KBM-7 (cell line): ENCODE measurements around the gene LMO3.
A peak's percentile ranks its signal among the peaks of the same experiment; 100 is the strongest.

ENCODE experiments used
- DNase-seq: peaks from one replicate; pipeline ENCODE4 v3.0.0-alpha.2; 2015
- in situ Hi-C: fragments of 300-500 bp; cut with MboI; formaldehyde crosslinking; loops from 2 replicates; pipeline ENCODE4 v1.14.3; 2020; ENCODE audit warnings: low sequenced_read_pairs, low pct_unique_long_range_greater_than_20kb, mixed read lengths

The LMO3 gene

GRCh38 chr12:16606117-16606200 lies at the start of gene LMO3:
LMO3 (minus strand) TSS chr12:16606162; CDS start chr12:16600860, 5,302 bp downstream.
- no peak for DNase-seq
- in situ Hi-C loops: no loop called here

DNA sequence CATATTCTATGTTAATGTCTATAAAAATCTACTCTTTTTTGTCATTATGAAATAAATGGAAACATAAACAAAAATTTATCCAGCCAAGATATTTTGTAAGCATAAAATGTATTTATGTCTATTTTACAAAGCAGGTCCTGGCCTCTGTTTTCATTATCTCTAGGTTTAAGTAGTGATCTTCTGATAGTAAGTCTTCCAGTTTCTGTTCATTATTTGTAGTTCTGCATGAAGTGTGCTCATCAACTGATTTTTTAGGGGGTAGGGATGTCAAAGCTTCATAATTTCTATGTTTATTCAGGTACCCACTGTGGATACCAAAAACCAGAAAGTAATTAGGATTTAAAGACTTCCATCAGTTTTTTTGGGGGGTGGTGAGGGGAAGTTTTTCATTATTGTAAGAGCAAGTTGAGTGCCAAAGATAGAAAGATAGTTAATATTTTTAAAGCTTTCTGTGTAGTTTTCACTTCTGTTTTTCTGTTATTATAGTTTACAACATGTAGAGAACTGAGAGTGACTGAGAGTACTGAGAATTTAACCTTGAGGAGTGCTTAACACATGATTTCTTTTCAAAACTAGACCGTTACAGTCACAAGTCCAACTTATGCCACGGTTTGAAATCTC lies 30.6 kb upstream of the LMO3 start:
- in situ Hi-C loops: no loop called here
- no peak for DNase-seq

DNA sequence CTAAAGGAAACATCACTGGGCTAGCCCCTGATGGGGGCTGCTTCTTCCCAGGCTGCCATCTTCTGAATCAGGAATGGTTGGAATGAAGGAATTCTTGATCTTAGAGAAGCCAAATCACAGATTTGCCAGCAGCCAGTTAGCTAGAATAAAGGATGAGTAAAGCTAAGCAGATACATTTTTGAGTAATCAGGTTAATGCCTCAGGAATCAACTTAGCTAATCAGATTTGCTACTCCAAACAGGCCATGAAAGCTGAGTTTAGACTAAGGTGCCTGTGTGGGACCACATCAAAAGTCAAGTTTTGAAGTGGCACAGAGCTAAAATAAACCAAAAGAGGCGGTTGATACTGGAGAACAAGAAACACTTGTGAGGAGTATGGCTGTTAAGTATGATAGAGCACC lies 28.8 kb upstream of the LMO3 start:
- in situ Hi-C loops: no loop called here
- no peak for DNase-seq

- in situ Hi-C loops: no loop called here
Measured at GRCh38 chr12:16626991-16627390, 21.0 kb upstream of the LMO3 start.

DNA sequence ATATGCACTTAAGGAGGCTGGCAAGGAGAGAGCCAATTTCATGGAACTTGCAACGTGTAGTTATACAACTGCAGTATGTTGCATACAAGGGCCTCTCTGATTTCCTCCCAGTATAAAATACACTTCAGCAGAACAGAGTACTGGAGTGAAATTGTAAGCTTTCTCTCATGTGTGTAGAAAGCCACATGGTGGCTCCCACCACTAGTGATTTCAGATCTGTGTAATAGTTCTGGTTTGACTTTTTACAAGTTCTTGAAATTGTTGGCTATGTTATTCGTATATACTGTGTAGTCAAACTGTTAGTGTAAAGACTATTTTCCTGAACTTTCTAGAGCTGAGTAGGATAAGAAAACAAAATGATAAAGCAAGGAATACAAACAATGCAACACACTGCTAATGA lies 16.4 kb upstream of the LMO3 start:
- in situ Hi-C loops: no loop called here
- DNase-seq: no peak

More at GRCh38 chr12:16626991-16627390, 21.0 kb upstream of the LMO3 start:
- no peak for DNase-seq

GRCh38 chr12:16619537-16619936 lies 13.6 kb upstream of the LMO3 start:
- in situ Hi-C loops: no loop called here
- no peak for DNase-seq

- DNase-seq: no peak
Measured at GRCh38 chr12:16618256-16618655, 12.3 kb upstream of the LMO3 start.

DNA sequence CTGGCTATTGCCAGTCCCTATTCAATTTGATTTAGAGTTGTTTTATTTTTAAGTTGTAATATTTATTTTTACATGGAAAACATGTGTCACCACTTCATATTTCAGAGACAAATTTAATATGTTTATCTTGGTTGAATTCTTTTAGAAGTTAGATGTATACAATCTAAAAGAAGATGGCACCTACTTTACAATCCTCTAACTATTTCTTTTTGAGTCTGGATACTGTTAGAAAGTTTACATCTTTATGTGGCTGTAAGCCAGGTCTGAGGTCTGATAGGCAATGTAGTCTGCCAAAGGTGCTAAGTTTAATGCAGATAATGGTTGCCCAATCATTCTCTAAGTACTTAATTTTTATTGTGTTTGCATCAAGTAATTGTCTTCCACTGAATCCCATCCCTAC lies 7.2 kb upstream of the LMO3 start:
- in situ Hi-C loops: no loop called here
- no peak for DNase-seq

More at GRCh38 chr12:16618256-16618655, 12.3 kb upstream of the LMO3 start:
- in situ Hi-C loops: no loop called here

GRCh38 chr12:16612647-16613046 lies 6.7 kb upstream of the LMO3 start:
- DNase-seq: no peak
- in situ Hi-C loops: no loop called here

DNA sequence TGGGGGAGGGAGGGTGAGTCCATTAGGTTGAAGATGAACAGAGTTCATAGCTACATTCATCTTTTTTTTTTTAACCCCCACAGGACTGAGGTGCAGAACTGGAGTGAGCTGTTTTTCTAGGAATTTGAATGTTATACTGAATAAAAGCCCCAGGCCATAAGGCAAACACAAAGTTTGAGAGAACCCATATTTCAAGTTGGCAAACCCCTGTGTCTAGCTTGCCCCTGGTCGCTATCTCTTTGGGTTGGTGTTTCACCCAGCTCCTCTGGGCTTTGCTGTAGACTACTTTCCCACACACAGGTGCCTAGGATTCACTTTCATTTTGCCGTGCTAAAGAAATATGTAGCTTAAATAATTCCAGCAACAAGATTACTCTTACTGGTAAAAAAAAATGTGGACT lies 5.2 kb upstream of the LMO3 start:
- DNase-seq: no peak
- in situ Hi-C loops: no loop called here

DNA sequence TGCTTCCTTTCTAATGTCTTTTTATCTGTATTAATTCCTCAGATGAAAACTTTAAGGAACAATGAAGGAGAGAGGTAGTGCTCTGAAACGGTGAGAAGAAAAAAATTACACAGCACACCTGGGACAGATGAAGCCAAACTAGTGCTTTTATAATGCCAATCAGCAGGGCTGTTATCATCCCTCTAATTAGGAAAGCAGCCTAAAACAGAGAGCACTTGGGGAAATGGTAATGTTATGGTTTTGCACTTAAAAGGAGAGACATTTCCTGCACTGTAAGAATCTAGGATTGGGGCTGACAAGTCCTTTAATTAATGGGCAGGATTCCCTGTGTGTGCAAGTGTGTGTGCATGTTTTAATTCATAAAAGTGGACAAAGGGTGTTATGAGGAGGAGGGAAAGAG lies 4.8 kb upstream of the LMO3 start:
- no peak for DNase-seq
- in situ Hi-C loops: no loop called here

GRCh38 chr12:16610001-16610585 lies 4.1 kb upstream of the LMO3 start:
- DNase-seq: no peak
- in situ Hi-C loops: no loop called here

DNA sequence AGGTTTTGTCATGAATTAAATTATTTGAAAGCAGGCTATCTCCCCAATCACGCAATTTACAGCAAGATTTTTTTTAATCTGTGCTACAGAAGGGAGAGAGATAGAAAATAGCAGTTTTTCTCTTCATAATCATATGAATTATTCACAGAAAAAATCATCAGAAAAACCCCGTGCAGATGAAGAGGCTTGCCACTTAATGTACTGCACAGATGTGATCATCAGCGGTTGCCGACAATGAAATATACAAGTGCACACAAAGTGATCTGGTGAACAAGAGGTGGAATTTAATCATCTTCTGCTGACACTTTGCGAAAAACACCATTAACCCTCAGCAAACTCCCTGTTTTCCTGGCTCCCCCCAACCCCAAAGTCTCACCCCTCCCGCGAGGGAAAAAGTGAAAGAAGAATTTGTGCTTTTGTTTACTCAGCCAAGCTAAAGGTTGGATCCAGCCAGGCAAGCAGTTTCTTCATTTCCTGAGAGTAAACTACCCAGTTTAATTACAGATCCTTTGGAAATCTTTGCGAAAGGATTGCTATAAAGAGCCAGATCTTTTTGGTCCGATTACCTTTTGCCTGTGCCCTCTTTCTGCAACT lies 3.1 kb upstream of the LMO3 start:
- DNase-seq: no peak
- in situ Hi-C loops: no loop called here

GRCh38 chr12:16607906-16608775 lies 2.2 kb upstream of the LMO3 start:
- no peak for DNase-seq
- in situ Hi-C loops: no loop called here

DNA sequence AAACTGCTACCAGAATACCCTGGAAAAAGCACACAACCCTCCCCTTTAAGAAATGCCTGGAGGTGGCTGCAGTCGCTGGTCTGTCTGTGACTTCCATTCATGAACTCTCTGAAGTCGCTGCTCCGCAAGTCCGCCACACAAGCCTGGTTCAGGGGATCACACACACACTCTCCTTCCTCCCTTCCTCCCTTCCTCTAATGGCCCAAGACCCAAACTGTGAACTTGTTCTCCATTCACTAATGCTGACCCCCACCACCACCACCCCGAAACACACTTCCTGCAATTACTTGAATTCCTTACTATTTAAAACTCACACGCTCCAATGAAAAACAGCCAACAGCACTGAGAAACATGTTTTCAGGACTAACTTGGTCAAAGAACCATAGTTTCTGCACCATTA lies 1.0 kb upstream of the LMO3 start:
- DNase-seq: peak; percentile 73
- in situ Hi-C loops: no loop called here

DNA sequence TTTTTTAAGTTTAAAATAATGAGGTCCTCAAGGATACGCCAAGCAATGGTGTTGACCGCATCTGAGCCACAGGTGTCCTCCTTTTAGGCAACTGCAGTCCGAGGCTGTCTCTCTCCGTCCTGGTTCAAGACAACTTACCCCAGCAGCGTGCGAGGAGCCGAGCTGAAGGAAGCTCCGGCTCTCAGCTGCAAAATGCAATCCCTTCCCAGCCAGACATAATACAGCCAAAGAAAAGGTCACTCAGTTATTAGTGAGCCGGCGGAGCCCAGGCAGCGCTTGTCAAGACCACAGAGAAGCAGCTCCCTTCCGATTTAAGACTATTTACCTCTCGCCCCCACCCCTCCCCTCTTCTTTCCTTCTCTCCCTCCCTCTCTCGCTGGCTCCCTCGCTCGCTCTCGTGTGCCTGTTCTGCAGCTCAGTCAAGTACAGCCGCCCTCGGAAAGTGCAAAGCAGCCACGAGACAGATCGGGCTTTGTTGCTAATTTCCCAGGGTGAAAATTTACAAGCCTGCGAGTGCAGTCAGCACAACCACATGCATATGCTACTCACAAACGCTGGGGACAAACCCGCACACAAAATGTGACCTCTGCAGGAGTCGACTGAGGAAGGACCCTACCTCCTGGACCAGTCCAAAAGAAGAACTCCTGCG lies 363 bp upstream of the LMO3 start:
- DNase-seq: peak; percentile 74
- in situ Hi-C loops: no loop called here

DNA sequence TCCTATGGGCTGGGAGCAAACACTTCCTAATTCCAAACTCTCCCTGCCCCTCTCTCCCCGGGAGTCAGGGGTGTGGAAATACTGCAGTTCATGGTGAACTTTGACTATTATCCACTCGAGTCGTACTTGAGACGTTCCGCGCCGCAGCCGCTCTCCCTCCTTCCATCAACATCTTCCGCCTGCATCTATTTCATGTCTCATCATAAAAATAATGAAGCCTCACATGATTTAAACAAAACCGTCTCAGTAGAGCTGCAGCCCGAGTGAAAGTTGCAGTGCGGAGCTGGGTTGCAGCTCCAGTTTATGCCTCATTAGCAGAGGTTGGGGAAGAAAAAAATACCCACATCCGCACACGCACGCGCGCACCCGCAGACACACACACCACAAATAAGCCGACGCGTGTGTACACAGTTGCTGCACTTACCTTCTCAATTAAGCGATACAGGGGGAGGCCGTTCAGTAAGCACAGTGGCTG lies 283 bp downstream of the LMO3 start:
- peak; percentile 55 for DNase-seq
- in situ Hi-C loops: no loop called here

DNA sequence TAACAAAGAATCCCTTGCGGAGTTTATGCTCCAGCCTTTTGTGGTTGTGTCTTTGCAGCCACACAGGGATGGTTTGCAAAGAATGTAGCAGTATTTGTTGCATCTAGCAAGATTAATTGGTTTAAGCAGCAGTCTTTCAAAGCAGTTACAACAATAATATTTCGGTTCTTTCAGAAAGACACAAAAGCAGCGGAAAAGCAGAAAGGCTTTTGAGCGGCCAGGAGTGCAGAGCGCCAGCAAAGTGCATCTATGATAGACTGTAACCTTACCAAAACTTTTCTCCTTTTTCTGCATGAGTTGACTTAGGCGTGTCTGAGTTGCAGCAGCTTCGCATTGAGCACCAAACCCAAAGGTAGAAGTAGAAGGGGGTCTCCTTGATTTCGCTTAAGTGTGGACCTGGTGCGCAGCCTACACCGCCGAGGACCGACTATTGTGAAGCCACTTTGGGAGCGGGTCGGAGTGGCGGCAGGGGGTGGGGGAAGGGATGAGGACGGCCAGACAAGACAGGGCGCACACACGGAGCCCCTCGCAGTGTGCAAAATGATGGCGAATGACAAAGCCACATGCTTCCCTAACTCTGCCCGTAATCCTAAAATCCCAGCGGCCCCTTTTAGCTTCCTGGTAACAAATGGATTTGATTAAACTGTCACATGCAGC lies 1.2 kb downstream of the LMO3 start:
- in situ Hi-C loops: no loop called here

GRCh38 chr12:16603916-16604575 lies 1.9 kb downstream of the LMO3 start:
- DNase-seq: no peak
- in situ Hi-C loops: no loop called here

More for the DNA sequence above, 1.2 kb downstream of the LMO3 start:
- no peak for DNase-seq
